Measurements from ENCODE around the gene COL1A1.
A peak's percentile ranks its signal among the peaks of the same experiment; 100 is the strongest.

Gene COL1A1

GRCh38 chr17:50213026-50214022 lies 11.9 kb upstream of the COL1A1 start:
- no peak for DNase-seq

GRCh38 chr17:50212121-50212843 lies 10.9 kb upstream of the COL1A1 start:
- no peak for DNase-seq

- no peak for DNase-seq
These were observed 10.1 kb upstream of the COL1A1 start for GRCh38 chr17:50211249-50212120.

- DNase-seq, result no peak
These were observed 9.1 kb upstream of the COL1A1 start for GRCh38 chr17:50210240-50211225.

- no peak for DNase-seq
These were observed 8.2 kb upstream of the COL1A1 start for GRCh38 chr17:50209472-50210239.

GRCh38 chr17:50209133-50209471 lies 7.7 kb upstream of the COL1A1 start:
- no peak for DNase-seq

GRCh38 chr17:50208611-50209061 lies 7.2 kb upstream of the COL1A1 start:
- DNase-seq, result no peak

GRCh38 chr17:50207792-50208567 lies 6.5 kb upstream of the COL1A1 start:
- DNase-seq, result no peak

- no peak for DNase-seq
These were observed 5.9 kb upstream of the COL1A1 start for GRCh38 chr17:50207315-50207714.

- DNase-seq, result peak in 1 of 2 experiments; percentile 6
These were observed 5.3 kb upstream of the COL1A1 start for GRCh38 chr17:50206604-50207293.

- DNase-seq, result no peak
These were observed 4.6 kb upstream of the COL1A1 start for GRCh38 chr17:50205963-50206505.

GRCh38 chr17:50205111-50205962 lies 3.9 kb upstream of the COL1A1 start:
- no peak for DNase-seq

- no peak for DNase-seq
These were observed 3.0 kb upstream of the COL1A1 start for GRCh38 chr17:50204431-50204830.

- DNase-seq, result no peak
These were observed 2.3 kb upstream of the COL1A1 start for GRCh38 chr17:50203604-50204345.

GRCh38 chr17:50203086-50203485 lies 1.7 kb upstream of the COL1A1 start:
- DNase-seq, result no peak

GRCh38 chr17:50200457-50201275 lies 765 bp downstream of the COL1A1 start:
- peak; percentile 17 to 66 for DNase-seq

Measured in NCI-H1930 (cell line).